Measurements from ENCODE around the gene DYNLRB1.
"Not testable (repeated sequence)": the region's sequence is repeated elsewhere in the genome, so short reads cannot be mapped to it uniquely, and the experiment has no call there.

DYNLRB1 gene

DNA sequence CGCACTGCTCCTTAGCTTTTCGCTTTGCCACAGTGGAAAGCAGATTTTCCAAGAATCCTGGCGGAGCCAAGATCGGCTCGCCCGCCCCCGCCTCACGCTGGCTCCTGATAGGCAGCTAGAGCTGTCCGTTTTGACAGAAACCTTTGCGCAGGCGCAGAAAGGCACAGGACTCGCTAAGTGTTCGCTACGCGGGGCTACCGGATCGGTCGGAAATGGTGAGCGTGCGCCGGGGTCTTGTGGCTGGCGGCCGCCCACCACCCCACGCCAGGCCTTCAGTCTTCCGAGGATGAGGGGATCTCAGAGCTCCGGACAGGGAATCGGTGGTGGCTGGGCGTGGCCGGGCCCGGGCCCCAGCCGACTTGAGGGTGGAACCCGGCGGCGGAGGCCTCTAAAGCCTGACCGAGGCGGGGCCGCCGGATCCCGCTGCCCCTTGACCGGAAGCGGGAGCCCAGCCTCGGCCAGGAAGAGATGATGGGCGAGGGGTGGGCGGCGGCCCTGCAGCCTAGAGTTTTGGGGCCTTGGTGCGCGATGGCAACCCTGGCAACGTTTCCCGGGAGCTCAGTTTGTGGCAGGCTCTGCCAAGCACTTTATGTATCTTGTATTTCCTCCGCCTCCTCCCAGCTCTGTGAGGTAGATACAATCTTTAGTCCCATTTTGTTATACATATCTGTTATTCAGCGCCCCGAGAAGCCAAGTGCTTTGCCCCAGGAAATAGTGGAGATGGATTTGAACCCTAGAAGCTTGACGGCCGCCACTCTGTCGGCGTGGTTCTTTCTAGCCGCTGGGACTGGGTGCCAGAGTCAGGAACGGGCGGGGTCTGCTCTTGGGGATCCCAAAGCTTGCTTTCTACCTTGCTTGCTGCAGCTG lies at the start of gene DYNLRB1:
Gene DYNLRB1, plus strand, starts transcription at position 176 of the 867 bp plus-strand sequence. Its CDS starts 37 bp downstream, at position 213.
- intact Hi-C loops (cut with micrococcal nuclease): loop anchor here (5.0 kb wide), 1 partner anchor 204 kb away; no protein-coding TSS in a partner anchor
- peak within 1 kb of the TSS; percentile 92 for H3K4me3 Mint-ChIP-seq
- H3K27me3 Mint-ChIP-seq: no peaks in the 10 kb centered on the region
- H3K4me1 Mint-ChIP-seq (ENCODE audit: low read depth): peaks cover 39% of the 10 kb centered on the region
- no peaks in the 10 kb centered on the region for H3K9me3 Mint-ChIP-seq
- H3K27ac Mint-ChIP-seq: peak within 1 kb of the TSS; percentile 94
- H3K36me3 Mint-ChIP-seq (ENCODE audit: low read depth): peaks cover 58% of the 10 kb centered on the region

DNA sequence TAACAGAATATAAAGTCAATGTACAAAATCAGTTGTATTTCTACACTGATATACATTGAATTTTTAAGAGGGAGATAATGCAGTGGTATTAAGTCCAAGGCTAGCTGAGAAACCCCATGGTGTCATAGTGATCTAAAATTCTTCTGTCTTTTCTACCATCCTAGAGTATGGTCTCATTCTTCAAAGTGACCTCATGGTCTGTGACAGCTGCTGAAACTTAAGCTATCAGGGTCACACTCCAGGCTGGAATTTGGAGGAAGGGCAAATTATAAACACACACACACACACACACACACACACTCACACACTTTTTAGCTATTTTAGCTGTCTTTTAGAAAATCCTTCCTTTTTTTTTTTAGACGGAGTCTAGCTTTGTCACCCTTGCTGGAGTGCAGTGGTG lies 47.3 kb upstream of the DYNLRB1 start:
- Mint-ChIP-seq H3K9me3 (no peaks in the 10 kb centered on the region), H3K27ac (no peak overlapping the region), H3K27me3 (no peaks in the 10 kb centered on the region), H3K4me3 (no peak overlapping the region), H3K4me1 (ENCODE audit: low read depth) (peaks cover 5% of the 10 kb centered on the region), H3K36me3 (ENCODE audit: low read depth) (peaks cover 93% of the 10 kb centered on the region)
- intact Hi-C loops (cut with micrococcal nuclease): no loop called here

DNA sequence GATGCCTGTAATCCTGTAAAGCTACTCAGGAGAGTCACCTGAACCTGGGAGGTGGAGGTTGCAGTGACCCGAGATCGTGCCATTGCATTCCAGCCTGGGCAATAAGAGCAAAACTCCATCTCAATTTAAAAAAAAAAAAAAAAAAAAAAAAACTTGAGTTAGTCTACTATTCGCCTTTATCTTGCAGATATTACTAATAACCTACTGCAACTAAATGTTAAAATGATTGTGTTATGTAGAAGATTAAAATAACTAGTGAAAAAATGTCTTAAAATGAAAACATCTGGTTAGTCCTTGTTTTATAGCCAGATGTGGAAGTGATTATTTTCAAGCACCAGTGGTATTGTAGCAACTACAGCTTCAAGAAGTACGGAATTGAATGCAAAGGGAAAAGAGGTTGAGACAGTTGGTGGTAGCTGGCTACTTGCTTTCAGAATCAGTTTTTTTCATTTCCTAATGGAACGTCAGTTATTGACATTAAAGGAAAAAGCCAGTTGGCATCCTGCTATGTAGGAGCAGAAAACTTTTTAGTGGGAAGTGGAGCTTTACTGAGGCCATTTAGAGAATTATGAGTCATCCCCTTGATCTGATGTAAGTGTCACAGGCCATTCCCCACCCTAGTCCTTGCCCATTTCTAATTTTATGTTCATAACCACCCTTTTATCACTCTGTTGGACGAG lies 43.8 kb upstream of the DYNLRB1 start:
- H3K9me3 Mint-ChIP-seq: no peaks in the 10 kb centered on the region
- peaks cover 14% of the 10 kb centered on the region for H3K4me1 Mint-ChIP-seq (ENCODE audit: low read depth)
- no peak overlapping the region for H3K4me3 Mint-ChIP-seq
- no peaks in the 10 kb centered on the region for H3K27me3 Mint-ChIP-seq
- peaks cover 89% of the 10 kb centered on the region for H3K36me3 Mint-ChIP-seq (ENCODE audit: low read depth)
- H3K27ac Mint-ChIP-seq: no peak overlapping the region
- intact Hi-C loops (cut with micrococcal nuclease): no loop called here

DNA sequence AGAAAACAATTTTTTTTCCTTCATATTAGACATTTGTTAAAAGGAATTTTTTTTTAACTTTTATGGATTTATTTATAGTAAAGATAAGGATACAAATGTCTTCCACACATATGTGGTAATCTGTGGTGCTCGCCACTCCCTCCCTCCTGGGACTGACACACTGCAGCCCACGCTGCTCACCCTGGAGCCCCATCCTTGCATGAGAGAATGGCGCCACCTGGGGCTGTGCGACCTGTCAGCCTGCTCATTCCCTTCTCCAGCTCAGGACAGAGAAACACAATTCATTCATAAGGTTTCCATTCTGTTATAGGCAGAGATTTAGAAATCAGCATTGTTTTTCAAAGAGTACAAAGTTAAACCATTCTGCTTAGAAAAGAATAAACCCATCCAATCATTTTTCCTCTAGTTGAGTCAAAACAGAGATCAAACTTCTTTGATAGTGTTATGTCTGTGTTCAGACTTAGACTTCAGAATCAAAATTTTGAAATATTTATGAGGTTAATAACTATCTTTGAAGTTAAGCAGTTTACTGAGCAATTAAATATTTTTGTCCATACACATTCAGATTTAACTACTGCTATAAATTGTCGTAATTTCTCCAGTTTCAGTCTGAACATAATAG lies 42.8 kb upstream of the DYNLRB1 start:
- H3K9me3 Mint-ChIP-seq: no peaks in the 10 kb centered on the region
- no peak overlapping the region for H3K27ac Mint-ChIP-seq
- intact Hi-C loops (cut with micrococcal nuclease): no loop called here
- H3K27me3 Mint-ChIP-seq: no peaks in the 10 kb centered on the region
- no peak overlapping the region for H3K4me3 Mint-ChIP-seq
- H3K4me1 Mint-ChIP-seq (ENCODE audit: low read depth): peaks cover 14% of the 10 kb centered on the region
- peaks cover 86% of the 10 kb centered on the region for H3K36me3 Mint-ChIP-seq (ENCODE audit: low read depth)

DNA sequence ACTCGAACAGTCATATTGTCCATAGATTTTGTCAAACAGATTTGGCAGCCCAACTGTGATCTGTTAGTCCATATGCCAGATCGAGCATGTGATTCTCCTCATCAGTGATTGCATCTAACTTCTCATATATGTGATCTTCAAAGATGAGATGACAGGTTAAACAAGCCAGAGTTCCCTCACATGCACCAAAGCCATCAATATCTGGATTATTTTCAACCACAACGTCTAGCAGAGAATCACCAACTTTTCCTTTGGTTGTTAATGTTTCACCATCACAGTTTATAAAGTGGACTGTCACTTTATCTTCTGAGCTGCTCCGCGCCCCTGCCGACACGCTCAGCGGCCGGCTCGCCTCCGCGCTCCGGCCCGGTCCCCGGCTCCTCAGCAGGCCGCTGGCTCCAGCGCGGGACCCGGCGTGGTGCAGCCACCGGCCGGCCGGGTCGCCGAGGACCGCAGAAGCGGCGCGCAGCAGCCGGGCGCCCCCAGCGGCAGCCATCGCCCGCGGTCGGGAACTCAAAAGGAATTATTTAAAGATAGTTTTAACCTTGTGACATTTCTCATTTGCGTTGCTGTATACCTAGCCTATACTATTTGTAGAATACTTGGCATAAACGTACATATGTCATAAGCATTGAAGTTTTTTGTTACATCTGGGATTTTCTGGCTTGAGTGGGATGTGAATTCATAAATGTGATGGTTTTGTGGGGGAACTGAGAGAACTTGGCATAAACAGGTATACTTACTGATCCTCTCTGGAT lies 40.1 kb upstream of the DYNLRB1 start:
- intact Hi-C loops (cut with micrococcal nuclease): no loop called here
- Mint-ChIP-seq H3K27ac (no peak overlapping the region), H3K36me3 (ENCODE audit: low read depth) (peaks cover 79% of the 10 kb centered on the region), H3K4me3 (no peak overlapping the region), H3K9me3 (no peaks in the 10 kb centered on the region), H3K27me3 (no peaks in the 10 kb centered on the region), H3K4me1 (ENCODE audit: low read depth) (peaks cover 14% of the 10 kb centered on the region)

DNA sequence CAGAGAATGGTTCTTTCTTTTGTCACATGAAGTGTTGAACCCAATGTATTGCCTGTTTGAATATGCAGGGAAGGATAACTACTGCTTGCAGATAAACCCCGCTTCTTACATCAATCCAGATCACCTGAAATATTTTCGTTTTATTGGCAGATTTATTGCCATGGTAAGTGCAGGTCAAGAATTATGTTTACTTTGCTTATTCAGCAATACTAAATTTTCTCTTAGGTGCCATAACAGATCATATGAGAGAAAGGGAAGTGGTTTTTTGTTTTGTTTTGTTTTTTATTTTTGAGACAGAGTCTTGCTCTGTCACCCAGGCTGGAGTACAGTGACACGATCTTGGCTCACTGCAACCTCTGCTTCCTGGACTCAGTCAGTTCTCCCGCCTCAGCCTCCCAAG lies 36.6 kb upstream of the DYNLRB1 start:
- Mint-ChIP-seq H3K9me3 (peaks cover 8% of the 10 kb centered on the region), H3K27me3 (no peaks in the 10 kb centered on the region), H3K4me3 (no peak overlapping the region), H3K27ac (no peak overlapping the region), H3K36me3 (ENCODE audit: low read depth) (peaks cover 83% of the 10 kb centered on the region), H3K4me1 (ENCODE audit: low read depth) (peaks cover 9% of the 10 kb centered on the region)
- intact Hi-C loops (cut with micrococcal nuclease): no loop called here

DNA sequence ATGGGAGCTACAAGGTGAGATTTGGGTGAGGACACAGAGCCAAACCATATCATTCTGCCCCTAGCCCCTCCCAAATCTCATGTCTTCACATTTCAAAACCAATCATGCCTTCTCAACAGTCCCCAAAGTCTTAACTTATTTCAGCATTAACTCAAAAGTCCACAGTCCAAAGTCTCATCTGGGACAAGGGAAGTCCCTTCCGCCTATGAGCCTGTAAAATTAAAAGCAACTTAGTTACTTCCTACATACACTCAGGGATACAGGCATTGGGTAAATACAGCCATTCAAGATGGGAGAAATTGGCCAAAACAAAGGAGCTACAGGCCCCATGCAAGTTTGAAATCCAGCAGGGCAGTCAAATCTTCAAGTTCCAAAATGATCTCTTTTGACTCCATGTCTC lies 34.1 kb upstream of the DYNLRB1 start:
- H3K4me1 Mint-ChIP-seq (ENCODE audit: low read depth); intact Hi-C loops (cut with micrococcal nuclease); H3K4me3 Mint-ChIP-seq; H3K27me3 Mint-ChIP-seq; H3K9me3 Mint-ChIP-seq; H3K27ac Mint-ChIP-seq: not testable (repeated sequence)
- peaks cover 87% of the 10 kb centered on the region for H3K36me3 Mint-ChIP-seq (ENCODE audit: low read depth)

DNA sequence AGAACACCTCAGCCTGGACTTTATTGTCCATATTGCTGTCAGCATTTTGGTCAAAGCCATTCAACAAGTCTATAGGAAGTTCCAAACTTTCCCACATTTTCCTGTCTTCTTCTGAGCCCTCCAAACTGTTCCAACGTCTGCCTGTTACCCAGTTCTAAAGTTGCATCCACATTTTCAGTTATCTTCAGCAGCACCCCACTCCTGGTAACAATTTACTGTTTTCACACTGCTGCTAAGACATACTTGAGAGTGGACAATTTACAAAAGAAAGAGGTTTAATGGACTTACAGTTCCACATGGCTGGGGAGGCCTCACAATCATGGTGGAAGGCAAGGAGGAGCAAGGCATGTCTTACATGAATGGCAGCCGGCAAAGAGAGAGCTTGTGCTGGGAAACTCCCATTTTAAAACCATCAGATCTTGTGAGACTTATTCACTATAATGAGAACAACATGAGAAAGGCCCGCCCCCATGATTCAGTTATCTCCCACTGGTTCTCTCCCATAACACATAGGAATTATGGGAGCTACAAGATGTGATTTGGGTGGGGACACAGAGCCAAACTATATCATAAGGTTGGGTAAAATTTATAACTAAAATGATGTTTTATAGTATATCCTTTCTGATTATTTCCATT lies 32.5 kb upstream of the DYNLRB1 start:
- intact Hi-C loops (cut with micrococcal nuclease); H3K9me3 Mint-ChIP-seq; H3K27me3 Mint-ChIP-seq; H3K27ac Mint-ChIP-seq; H3K4me3 Mint-ChIP-seq; H3K4me1 Mint-ChIP-seq (ENCODE audit: low read depth): not testable (repeated sequence)
- H3K36me3 Mint-ChIP-seq (ENCODE audit: low read depth): peaks cover 94% of the 10 kb centered on the region

DNA sequence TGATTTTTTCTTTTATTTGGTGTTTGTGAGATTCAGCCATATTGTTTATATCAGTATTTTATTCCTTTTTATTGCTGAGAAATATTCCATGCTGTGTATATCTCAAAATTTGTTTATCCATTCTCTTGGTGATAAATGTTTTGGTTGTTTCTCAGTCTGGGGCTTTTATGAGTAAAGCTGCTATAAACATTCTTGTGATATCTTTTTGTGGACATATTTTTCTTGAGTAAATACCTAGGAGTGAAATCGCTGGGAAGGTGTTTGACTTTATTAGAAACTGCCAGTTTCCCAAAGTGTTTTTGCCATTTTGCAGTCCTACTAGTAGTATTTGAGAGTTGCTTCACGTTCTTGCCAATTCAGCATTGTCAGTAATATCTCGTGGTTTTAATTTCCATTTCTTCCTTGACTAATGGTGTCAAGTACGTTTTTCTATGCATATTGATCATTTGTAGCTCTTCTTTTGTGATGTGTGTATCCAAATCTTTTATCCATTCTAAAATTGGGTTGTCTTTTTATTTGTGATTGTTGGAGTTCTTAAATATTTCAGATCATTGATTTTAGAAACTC lies 31.1 kb upstream of the DYNLRB1 start:
- Mint-ChIP-seq H3K4me1 (ENCODE audit: low read depth) (no peaks in the 10 kb centered on the region), H3K27ac (no peak overlapping the region), H3K27me3 (no peaks in the 10 kb centered on the region), H3K4me3 (no peak overlapping the region), H3K9me3 (peaks cover 8% of the 10 kb centered on the region), H3K36me3 (ENCODE audit: low read depth) (peaks cover 98% of the 10 kb centered on the region)
- intact Hi-C loops (cut with micrococcal nuclease): no loop called here

DNA sequence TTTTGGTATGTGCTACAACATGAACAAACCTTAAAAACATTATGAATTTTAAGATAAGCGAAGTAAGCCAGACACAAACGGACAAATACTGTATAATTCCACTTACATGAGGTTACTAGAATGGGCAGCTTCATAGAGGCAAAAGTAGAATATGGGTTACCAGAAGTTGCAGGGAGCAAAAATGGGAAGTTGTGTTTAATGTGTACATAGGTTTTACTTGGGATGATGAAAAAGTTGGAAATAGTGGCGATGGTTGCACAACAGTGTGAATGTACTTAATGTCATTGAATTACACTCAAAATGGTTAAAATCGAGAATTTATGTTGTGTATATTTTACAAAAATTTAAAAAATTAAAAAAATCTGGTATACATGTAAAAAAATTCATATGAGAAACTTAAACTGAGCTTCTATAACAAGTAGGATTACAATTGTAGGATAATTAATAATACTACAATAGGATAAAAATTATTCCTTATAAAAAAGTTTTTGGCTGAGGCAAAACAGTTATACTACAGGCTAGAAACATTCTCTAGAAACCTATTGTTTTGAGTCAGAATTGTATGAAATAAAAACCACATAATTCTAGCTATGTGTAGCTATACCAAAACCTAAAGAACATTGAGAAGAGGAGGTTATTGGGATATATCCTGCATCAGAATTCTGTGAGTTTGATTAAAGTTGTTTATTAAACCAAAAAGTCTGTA lies 24.8 kb upstream of the DYNLRB1 start:
- Mint-ChIP-seq H3K36me3 (ENCODE audit: low read depth) (peaks cover 90% of the 10 kb centered on the region), H3K4me3 (no peak overlapping the region), H3K27me3 (no peaks in the 10 kb centered on the region), H3K9me3 (no peaks in the 10 kb centered on the region), H3K27ac (no peak overlapping the region), H3K4me1 (ENCODE audit: low read depth) (no peaks in the 10 kb centered on the region)
- intact Hi-C loops (cut with micrococcal nuclease): no loop called here

DNA sequence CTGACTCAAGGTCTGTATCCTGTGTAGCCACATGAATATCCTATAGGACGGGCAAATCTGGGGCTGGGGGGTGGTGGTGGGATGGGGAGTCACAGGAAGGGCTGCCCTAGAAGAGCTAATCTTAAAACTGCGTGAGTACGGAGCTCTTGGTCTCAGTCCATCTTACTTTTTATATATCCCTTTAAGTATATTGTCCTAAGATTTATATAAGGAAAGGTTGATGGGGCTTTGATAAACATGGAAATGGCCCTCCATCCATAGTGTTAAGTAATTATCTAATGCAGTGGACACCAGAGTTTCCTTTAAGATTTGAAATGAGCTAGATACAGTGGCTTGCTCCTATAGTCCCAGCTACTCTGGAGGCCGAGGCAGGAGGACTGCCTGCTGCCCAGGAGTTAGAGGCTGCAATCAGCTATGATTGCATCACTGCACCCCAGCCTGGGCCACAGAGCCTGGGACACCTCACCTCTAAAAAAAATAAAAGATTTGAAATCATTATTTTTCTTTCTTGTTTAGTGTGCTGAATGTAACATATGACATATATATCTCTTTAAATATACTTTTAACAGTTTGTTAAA lies 24.2 kb upstream of the DYNLRB1 start:
- Mint-ChIP-seq H3K9me3 (no peaks in the 10 kb centered on the region), H3K36me3 (ENCODE audit: low read depth) (peaks cover 90% of the 10 kb centered on the region), H3K27me3 (no peaks in the 10 kb centered on the region), H3K27ac (no peak overlapping the region), H3K4me1 (ENCODE audit: low read depth) (no peaks in the 10 kb centered on the region), H3K4me3 (no peak overlapping the region)
- intact Hi-C loops (cut with micrococcal nuclease): no loop called here

DNA sequence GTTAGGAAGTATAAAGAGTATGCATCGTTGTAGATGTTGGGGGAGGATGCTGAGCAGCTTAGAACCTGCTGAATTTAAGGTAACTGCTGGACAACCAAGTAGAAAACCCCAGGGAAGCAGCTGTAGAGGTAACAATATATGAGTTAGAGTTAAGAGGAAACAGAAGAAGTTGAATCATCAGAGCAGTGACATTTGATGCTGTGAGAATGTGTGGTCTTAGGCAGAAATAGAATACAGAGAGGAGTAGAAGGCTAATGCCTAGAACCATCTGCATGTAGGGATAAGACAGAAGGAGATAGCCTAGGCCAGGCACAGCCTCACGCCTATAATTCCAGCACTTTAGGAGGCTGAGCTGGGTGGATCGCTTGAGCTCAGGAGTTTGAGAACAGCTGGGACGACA lies 22.6 kb upstream of the DYNLRB1 start:
- H3K36me3 Mint-ChIP-seq (ENCODE audit: low read depth): peaks cover 90% of the 10 kb centered on the region
- no peaks in the 10 kb centered on the region for H3K9me3 Mint-ChIP-seq
- no peaks in the 10 kb centered on the region for H3K4me1 Mint-ChIP-seq (ENCODE audit: low read depth)
- intact Hi-C loops (cut with micrococcal nuclease): no loop called here
- H3K27ac Mint-ChIP-seq: no peak overlapping the region
- H3K4me3 Mint-ChIP-seq: no peak overlapping the region
- no peaks in the 10 kb centered on the region for H3K27me3 Mint-ChIP-seq
